Neural cell (in vitro differentiated cells): Measurements from ENCODE around the gene PSMA2. TPM values are rescaled to one million over a fixed set of nuclear protein-coding genes. Genes with fewer than 3 reads are reported as not detected.

Experiments used
- H2AFZ ChIP-seq: fragments of 200-600, 300-800 bp; sonication (generic), shearing (Covaris generic); 2 replicates; pipeline ENCODE4 v1.6.0; 2014; ENCODE audit warnings: low read depth, mild to moderate bottlenecking, antibody characterized with exemption, low read length, moderate library complexity
- H3F3A ChIP-seq: fragments of 200-600 bp; shearing (Covaris generic); 2 replicates; pipeline ENCODE4 v1.6.1; 2016; ENCODE audit warnings: mild to moderate bottlenecking, moderate library complexity, mixed read lengths, antibody characterized with exemption, low read length; ENCODE audit not compliant: insufficient read depth, poor library complexity, severe bottlenecking
- H3K27ac ChIP-seq: fragments of 200-600, 300-800 bp; sonication (generic), shearing (Covaris generic); 2 replicates; pipeline ENCODE4 v1.5.1; 2014; ENCODE audit warnings: mild to moderate bottlenecking, low read length, moderate library complexity
- H3K27me3 ChIP-seq: fragments of 300-800, 200-600 bp; sonication (generic), shearing (Covaris generic); 2 replicates; pipeline ENCODE4 v1.6.0; 2014; ENCODE audit warnings: mild to moderate bottlenecking, low read depth, low read length, moderate library complexity; ENCODE audit not compliant: insufficient read depth
- H3K36me3 ChIP-seq: fragments of 300-800, 200-600 bp; sonication (generic), shearing (Covaris generic); 2 replicates; pipeline ENCODE4 v1.5.1; 2014; ENCODE audit warnings: mild to moderate bottlenecking, antibody characterized with exemption, low read length, moderate library complexity; ENCODE audit not compliant: insufficient read depth
- H3K4me2 ChIP-seq: fragments of 300-800, 200-600 bp; sonication (generic), shearing (Covaris generic); 2 replicates; pipeline ENCODE4 v1.6.0; 2014; ENCODE audit warnings: mild to moderate bottlenecking, low read length
- H3K4me3 ChIP-seq: fragments of 300-800, 200-600 bp; sonication (generic), shearing (Covaris generic); 2 replicates; pipeline ENCODE4 v1.5.1; 2014; ENCODE audit warnings: mild to moderate bottlenecking, low read length, moderate library complexity
- H3K79me2 ChIP-seq: fragments of 200-600 bp; shearing (Covaris generic); replicated peaks from 2 replicates; pipeline ENCODE4 v1.6.0; 2014; ENCODE audit warnings: mild to moderate bottlenecking, low read length, moderate library complexity; ENCODE audit not compliant: insufficient read depth
- H3K9ac ChIP-seq: fragments of 300-800, 200-600 bp; sonication (generic), shearing (Covaris generic); 2 replicates; pipeline ENCODE4 v1.6.1; 2016; ENCODE audit warnings: mild to moderate bottlenecking, low read length, mixed read lengths
- H3K9me2 ChIP-seq: fragments of 200-600 bp; shearing (Covaris generic); 2 replicates; pipeline ENCODE4 v1.6.1; 2016; ENCODE audit warnings: mild to moderate bottlenecking, low read length, mixed read lengths; ENCODE audit not compliant: insufficient read depth
- H3K9me3 ChIP-seq: fragments of 200-600, 300-800 bp; sonication (generic), shearing (Covaris generic); 2 replicates; pipeline ENCODE4 v1.6.1; 2016; ENCODE audit warnings: mild to moderate bottlenecking, mixed run types, low read length, moderate library complexity, mixed read lengths
- H4K20me1 ChIP-seq: fragments of 200-600 bp; shearing (Covaris generic); 2 replicates; pipeline ENCODE4 v1.6.1; 2016; ENCODE audit warnings: mild to moderate bottlenecking, mixed run types; ENCODE audit not compliant: insufficient read depth
- CTCF ChIP-seq: fragments of 450-650 bp; IDR thresholded peaks from 2 replicates; pipeline ENCODE4 v1.5.1; 2014; ENCODE audit warnings: antibody characterized with exemption, mild to moderate bottlenecking, moderate library complexity; ENCODE audit not compliant: poor library complexity, severe bottlenecking
- EP300 ChIP-seq: fragments of 450-650 bp; conservative IDR thresholded peaks from 2 replicates; pipeline ENCODE4 v1.6.1; 2014; ENCODE audit warnings: antibody characterized with exemption, mild to moderate bottlenecking, moderate library complexity; ENCODE audit not compliant: poor library complexity, severe bottlenecking
- EZH2 ChIP-seq: fragments of 200-600, 300-800 bp; shearing (Covaris generic), sonication (generic); IDR thresholded peaks from 2 replicates; pipeline ENCODE4 v1.6.1; 2014; ENCODE audit warnings: antibody characterized with exemption, low read length, borderline replicate concordance, mild to moderate bottlenecking; ENCODE audit not compliant: insufficient read depth, poor library complexity, severe bottlenecking
- MXI1 ChIP-seq: fragments of 450-650 bp; conservative IDR thresholded peaks from 2 replicates; pipeline ENCODE4 v1.6.1; 2014; ENCODE audit warnings: antibody characterized with exemption, mild to moderate bottlenecking; ENCODE audit not compliant: poor library complexity, severe bottlenecking
- POLR2AphosphoS5 ChIP-seq: IDR thresholded peaks from 2 replicates; pipeline ENCODE4 v1.6.1; 2012
- RAD21 ChIP-seq: fragments of 450-650 bp; conservative IDR thresholded peaks from 2 replicates; pipeline ENCODE4 v1.6.1; 2014; ENCODE audit warnings: antibody characterized with exemption, mild to moderate bottlenecking, moderate library complexity
- REST ChIP-seq: IDR thresholded peaks from 2 replicates; pipeline ENCODE4 v1.6.1; 2012; ENCODE audit warnings: borderline replicate concordance
- SMC3 ChIP-seq: fragments of 450-650 bp; conservative IDR thresholded peaks from 2 replicates; pipeline ENCODE4 v1.6.1; 2014; ENCODE audit warnings: antibody characterized with exemption, mild to moderate bottlenecking, moderate library complexity; ENCODE audit not compliant: poor library complexity
- TAF1 ChIP-seq: IDR thresholded peaks from 2 replicates; pipeline ENCODE4 v1.6.1; 2012; ENCODE audit warnings: low read depth
- polyA plus RNA-seq: library from polyadenylated mRNA; depleted of rRNA; stranded (reverse); fragments of >200 nt; gene quantifications from 2 replicates; pipeline ENCODE4 v1.2.3, GENCODE V29; 2014

PSMA2 gene
- polyA plus RNA-seq, 1 donor from 2014 or later = 225 TPM

GRCh38 chr7:42910306-42910705 is 21.7 kb downstream of the PSMA2 start:
- Histone ChIP-seq H3K27ac (no peak overlapping the region), H3K27me3 (no peaks in the 10 kb centered on the region), H3K36me3 (no peaks in the 10 kb centered on the region), H3K9me3 (no peaks in the 10 kb centered on the region), H3K4me3 (peak overlapping the region; percentile 71), H3K79me2 (peaks cover 12% of the 10 kb centered on the region), H3F3A (no peaks in the 10 kb centered on the region), H4K20me1 (no peaks in the 10 kb centered on the region), H3K4me2 (peak overlapping the region; percentile 74), H3K9ac (no peak overlapping the region), H2AFZ (no peak overlapping the region), H3K9me2 (no peaks in the 10 kb centered on the region)
- TF ChIP-seq EP300 (no peak), TAF1 (no peak), EZH2 (no peak), POLR2AphosphoS5 (no peak), MXI1 (no peak), RAD21 (no peak), CTCF (no peak), SMC3 (no peak), REST (no peak)

- Histone ChIP-seq H3K27ac (no peak overlapping the region), H3K4me2 (no peak overlapping the region), H3K36me3 (no peaks in the 10 kb centered on the region), H3K27me3 (no peaks in the 10 kb centered on the region), H2AFZ (no peak overlapping the region), H3K79me2 (peaks cover 12% of the 10 kb centered on the region), H3F3A (no peaks in the 10 kb centered on the region), H4K20me1 (no peaks in the 10 kb centered on the region), H3K9me3 (no peaks in the 10 kb centered on the region), H3K9ac (no peak overlapping the region), H3K4me3 (no peak overlapping the region), H3K9me2 (no peaks in the 10 kb centered on the region)
- TF ChIP-seq TAF1 (no peak), REST (no peak), MXI1 (no peak), SMC3 (no peak), POLR2AphosphoS5 (no peak), EZH2 (no peak), CTCF (no peak)
Observed at GRCh38 chr7:42907316-42907715, 24.7 kb downstream of the PSMA2 start.
